BJ (cell line): Measurements from ENCODE around the gene DCAF5. TPM values are rescaled to one million over a fixed set of nuclear protein-coding genes. Genes with fewer than 3 reads are reported as not detected.
A peak's percentile ranks its signal among the peaks of the same experiment; 100 is the strongest.

Experiments used
- CTCF ChIA-PET: fragments of 350-600 bp; formaldehyde crosslinking; extraction: SDS; loops from one replicate; lab custom pipeline; 2021; ENCODE audit warnings: antibody characterized with exemption, inconsistent platforms; lab: Yijun Ruan, JAX
- POLR2A ChIA-PET: fragments of 300-600 bp; sonication (Branson Sonifier 250); formaldehyde crosslinking; extraction: SDS; loops from one replicate; lab custom pipeline; 2021; ENCODE audit warnings: antibody characterized with exemption; lab: Charles Lee
- DNase-seq: peaks from one replicate; pipeline ENCODE4 v3.0.0-alpha.2; 2011; ENCODE audit warnings: low read depth
- H3K27me3 ChIP-seq: 2 replicates; pipeline ENCODE4 v1.6.0; 2011; ENCODE audit warnings: low read length; ENCODE audit not compliant: control insufficient read depth, insufficient read depth
- H3K36me3 ChIP-seq: 2 replicates; pipeline ENCODE4 v1.5.1; 2011; ENCODE audit warnings: low read length; ENCODE audit not compliant: control insufficient read depth, insufficient read depth
- H3K4me3 ChIP-seq: 2 replicates; pipeline ENCODE4 v1.5.1; 2011; ENCODE audit warnings: low read depth, mild to moderate bottlenecking, control low read depth, low read length
- polyA plus RNA-seq: library from polyadenylated mRNA; depleted of rRNA; stranded (reverse); fragments of >200 nt; gene quantifications from 2 replicates; pipeline ENCODE4 v1.2.3, GENCODE V29; 2011
- TF ChIP-seq, protein P1 (sequence below): IDR thresholded peaks from 2 replicates; pipeline ENCODE4 v1.5.1; 2011; ENCODE audit warnings: low read depth, mild to moderate bottlenecking, control low read depth, inconsistent platforms, low read length, moderate library complexity; ENCODE audit not compliant: insufficient read depth

DCAF5 gene
- polyA plus RNA-seq, 1 experiment, result 42.0 TPM

DNA sequence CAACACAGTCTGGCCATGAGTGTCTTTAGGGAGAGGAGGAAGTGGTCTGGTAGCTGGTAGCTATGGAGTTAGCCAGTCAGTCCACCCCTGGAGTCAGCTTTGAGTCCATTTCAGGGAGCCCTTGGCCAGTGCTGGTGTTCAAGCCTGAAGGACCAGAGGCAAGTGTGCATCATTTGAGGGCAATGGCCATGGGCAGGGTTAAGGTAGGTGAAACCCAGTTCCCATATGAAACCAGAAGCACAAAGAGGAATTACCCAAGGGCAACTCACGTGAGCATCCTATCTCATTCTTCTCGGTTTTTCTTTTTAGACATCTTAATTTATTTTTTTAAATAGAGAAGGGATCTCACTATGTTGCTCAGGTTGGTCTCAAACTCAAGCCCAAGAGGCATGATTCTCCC lies 112.6 kb downstream of the DCAF5 start:
- DNase-seq, result no peak
- ChIA-PET POLR2A (no interaction called here), CTCF (no interaction called here)
- TF ChIP-seq, protein P1, sequence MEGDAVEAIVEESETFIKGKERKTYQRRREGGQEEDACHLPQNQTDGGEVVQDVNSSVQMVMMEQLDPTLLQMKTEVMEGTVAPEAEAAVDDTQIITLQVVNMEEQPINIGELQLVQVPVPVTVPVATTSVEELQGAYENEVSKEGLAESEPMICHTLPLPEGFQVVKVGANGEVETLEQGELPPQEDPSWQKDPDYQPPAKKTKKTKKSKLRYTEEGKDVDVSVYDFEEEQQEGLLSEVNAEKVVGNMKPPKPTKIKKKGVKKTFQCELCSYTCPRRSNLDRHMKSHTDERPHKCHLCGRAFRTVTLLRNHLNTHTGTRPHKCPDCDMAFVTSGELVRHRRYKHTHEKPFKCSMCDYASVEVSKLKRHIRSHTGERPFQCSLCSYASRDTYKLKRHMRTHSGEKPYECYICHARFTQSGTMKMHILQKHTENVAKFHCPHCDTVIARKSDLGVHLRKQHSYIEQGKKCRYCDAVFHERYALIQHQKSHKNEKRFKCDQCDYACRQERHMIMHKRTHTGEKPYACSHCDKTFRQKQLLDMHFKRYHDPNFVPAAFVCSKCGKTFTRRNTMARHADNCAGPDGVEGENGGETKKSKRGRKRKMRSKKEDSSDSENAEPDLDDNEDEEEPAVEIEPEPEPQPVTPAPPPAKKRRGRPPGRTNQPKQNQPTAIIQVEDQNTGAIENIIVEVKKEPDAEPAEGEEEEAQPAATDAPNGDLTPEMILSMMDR, result no peak
- no peak overlapping the region for H3K4me3 ChIP-seq
- H3K36me3 ChIP-seq, result no peaks in the 10 kb centered on the region
- no peaks in the 10 kb centered on the region for H3K27me3 ChIP-seq

GRCh38 chr14:69039288-69039628 lies 113.7 kb downstream of the DCAF5 start:
- TF ChIP-seq, protein P1, result no peak
- POLR2A ChIA-PET, result no interaction called here
- Histone ChIP-seq H3K4me3 (no peak overlapping the region), H3K36me3 (no peaks in the 10 kb centered on the region), H3K27me3 (no peaks in the 10 kb centered on the region)
- no peak for DNase-seq
- CTCF ChIA-PET, result no interaction called here

DNA sequence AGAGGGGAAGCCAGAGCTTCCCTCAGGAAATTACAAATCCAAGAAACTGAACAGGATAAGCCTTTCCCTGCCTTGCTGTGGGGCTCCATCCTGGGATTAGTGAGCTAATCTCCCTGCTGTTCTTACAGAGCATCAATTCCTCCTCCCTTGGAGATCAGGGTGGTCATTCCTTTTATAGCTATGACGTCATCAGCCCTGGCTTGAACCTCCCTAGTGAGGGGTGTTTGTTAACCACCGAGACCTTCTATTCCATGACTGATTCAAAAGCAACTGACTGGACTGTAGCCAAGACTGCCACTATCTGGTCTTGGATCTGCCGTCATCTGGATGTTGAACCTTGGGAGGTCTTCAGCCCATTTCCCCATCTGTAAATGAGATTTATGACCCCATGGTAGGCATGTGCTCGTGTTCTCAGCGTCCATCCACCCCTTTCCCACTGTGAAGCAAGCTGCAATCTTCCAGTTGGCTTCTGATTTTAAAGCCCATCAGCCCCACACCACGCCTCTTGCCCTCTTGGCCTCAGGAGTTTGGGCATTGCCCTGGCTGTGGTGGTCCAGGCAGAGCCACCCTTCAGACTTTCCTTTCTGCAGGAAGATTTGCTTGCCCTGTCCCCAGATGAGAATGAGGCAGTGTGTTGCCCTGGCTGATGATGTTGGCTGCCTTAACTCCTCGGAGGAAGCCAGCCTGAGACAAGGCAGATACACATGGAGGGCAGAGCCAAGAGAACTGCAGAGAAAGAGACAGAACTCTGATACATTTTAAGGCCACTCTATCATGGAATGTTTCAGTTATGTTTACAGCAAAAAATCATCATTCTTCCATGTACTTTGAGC lies 114.2 kb downstream of the DCAF5 start:
- no peaks in the 10 kb centered on the region for H3K36me3 ChIP-seq
- H3K4me3 ChIP-seq, result no peak overlapping the region
- ChIA-PET CTCF (interaction anchor here (0.9 to 1.4 kb wide), 2 partner anchors 8 to 121 kb away, joined by 3 read pairs; no protein-coding TSS in a partner anchor), POLR2A (no interaction called here)
- TF ChIP-seq, protein P1, result no peak
- DNase-seq, result peak; percentile 68
- H3K27me3 ChIP-seq, result no peaks in the 10 kb centered on the region

DNA sequence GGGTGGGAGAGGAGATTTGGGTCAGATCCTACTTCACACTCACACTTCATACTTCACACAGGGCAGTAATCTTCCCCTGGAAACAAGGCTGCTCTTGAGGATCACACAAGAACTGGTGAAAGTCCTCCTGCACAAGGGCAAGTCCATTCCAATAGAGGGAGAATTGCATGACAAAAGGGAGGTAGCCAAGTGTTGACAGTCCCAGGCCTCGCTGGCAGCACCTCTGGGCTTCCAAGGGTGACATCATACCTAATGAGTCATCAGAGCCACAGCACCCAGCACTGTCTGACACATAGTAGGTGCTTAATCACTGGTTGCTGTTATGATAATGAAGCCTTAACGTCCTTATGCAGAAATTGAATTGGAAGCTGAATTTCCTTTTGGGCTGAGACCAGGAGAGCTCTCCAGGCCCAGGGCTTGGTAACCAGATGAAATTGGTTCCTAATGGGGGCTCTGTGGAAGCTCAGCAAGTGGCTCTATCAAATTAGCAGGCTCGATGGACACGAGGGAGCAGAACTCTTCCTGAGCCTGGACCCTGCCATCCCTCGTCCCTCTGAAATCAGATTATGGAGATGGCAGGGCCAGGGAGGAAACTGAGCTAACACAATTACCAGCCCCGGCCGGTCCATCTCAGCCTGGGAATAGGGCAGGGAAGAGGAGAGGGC lies 115.0 kb downstream of the DCAF5 start:
- H3K27me3 ChIP-seq, result no peaks in the 10 kb centered on the region
- no peak overlapping the region for H3K4me3 ChIP-seq
- TF ChIP-seq, protein P1, result no peak
- no peak for DNase-seq
- ChIA-PET POLR2A (interaction anchor here (0.5 kb wide), 1 partner anchor 13 kb away, joined by 7 read pairs; no protein-coding TSS in a partner anchor), CTCF (interaction anchor here (0.9 to 1.4 kb wide), 2 partner anchors 9 to 120 kb away, joined by 3 read pairs; no protein-coding TSS in a partner anchor)
- no peaks in the 10 kb centered on the region for H3K36me3 ChIP-seq

- TF ChIP-seq, protein P1, result no peak
- ChIA-PET POLR2A (no interaction called here), CTCF (no interaction called here)
- no peaks in the 10 kb centered on the region for H3K27me3 ChIP-seq
- H3K36me3 ChIP-seq, result no peaks in the 10 kb centered on the region
- no peak overlapping the region for H3K4me3 ChIP-seq
- DNase-seq, result no peak
These were observed 116.0 kb downstream of the DCAF5 start for GRCh38 chr14:69036757-69037506.
